Gastrocnemius medialis (tissue), 4 donors: ENCODE measurements around the gene RBM7.
A peak's percentile ranks its signal among the peaks of the same experiment; 100 is the strongest.

ENCODE experiments used
- POLR2A ChIP-seq, 2 donors: fragments of 450-650 bp; IDR thresholded peaks; one replicate each; pipeline ENCODE4 v1.6.1; 2017; ENCODE audit warnings: antibody characterized with exemption in 2 of 2, mild to moderate bottlenecking in 2 of 2, moderate library complexity in 2 of 2
- TF ChIP-seq, protein P1 (sequence below), 5 experiments: fragments of 450-650 bp in 3 of 5; fragments of 200-600 bp in 2 of 5; sonication (generic) in 2 of 5; IDR thresholded peaks in 4 of 5; conservative IDR thresholded peaks in 1 of 5; 1 replicate in 4 of 5; 2 replicates in 1 of 5; pipeline ENCODE4 v1.5.1; 2016 to 2019; ENCODE audit warnings: antibody characterized with exemption in 5 of 5, mild to moderate bottlenecking in 3 of 5, moderate library complexity in 3 of 5

DNA sequence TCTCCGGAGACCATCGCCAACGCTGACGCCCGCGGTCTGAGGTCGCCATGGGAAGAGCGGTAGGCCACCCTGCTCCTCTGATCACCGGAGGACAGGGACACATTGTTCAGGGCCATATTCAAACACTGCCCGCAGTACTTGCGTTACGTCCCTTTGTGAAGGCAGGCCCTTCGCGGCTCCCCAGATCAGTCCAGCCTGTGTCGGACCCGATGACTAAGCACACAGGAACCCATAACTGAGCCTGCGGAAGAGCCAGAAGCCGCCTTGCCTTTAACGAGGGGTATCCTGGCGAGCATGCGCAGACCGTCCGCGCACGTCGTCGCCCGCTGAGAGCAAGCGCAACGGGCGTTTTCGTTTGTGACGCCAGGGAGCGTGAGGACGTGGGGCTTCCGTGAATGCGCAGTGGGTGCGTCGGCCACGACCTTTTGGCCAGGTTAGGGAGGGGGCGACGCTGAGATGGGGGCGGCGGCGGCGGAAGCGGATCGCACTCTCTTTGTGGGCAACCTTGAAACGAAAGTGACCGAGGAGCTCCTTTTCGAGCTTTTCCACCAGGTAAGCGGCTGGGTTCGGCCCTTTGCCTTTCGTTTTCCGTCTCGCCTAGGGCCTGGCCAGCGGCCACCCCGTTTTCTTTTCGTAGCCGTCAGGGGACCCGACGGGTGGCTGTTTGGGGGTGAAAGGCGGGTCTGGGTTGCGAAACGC lies at the start of gene RBM7, which contains the start of gene C11orf71:
- TF ChIP-seq, protein P1, sequence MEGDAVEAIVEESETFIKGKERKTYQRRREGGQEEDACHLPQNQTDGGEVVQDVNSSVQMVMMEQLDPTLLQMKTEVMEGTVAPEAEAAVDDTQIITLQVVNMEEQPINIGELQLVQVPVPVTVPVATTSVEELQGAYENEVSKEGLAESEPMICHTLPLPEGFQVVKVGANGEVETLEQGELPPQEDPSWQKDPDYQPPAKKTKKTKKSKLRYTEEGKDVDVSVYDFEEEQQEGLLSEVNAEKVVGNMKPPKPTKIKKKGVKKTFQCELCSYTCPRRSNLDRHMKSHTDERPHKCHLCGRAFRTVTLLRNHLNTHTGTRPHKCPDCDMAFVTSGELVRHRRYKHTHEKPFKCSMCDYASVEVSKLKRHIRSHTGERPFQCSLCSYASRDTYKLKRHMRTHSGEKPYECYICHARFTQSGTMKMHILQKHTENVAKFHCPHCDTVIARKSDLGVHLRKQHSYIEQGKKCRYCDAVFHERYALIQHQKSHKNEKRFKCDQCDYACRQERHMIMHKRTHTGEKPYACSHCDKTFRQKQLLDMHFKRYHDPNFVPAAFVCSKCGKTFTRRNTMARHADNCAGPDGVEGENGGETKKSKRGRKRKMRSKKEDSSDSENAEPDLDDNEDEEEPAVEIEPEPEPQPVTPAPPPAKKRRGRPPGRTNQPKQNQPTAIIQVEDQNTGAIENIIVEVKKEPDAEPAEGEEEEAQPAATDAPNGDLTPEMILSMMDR (IDR thresholded peaks at IDR 0.05 in 4 of 5, conservative IDR thresholded peaks at IDR 0.05 in 1 of 5), result no peak
- peak; percentile 85 to 94 for TF ChIP-seq POLR2A (IDR thresholded peaks at IDR 0.05)
